ENCODE data around the gene CYBC1.
"Not testable (repeated sequence)": the region's sequence is repeated elsewhere in the genome, so short reads cannot be mapped to it uniquely, and the experiment has no call there.

The CYBC1 gene

DNA sequence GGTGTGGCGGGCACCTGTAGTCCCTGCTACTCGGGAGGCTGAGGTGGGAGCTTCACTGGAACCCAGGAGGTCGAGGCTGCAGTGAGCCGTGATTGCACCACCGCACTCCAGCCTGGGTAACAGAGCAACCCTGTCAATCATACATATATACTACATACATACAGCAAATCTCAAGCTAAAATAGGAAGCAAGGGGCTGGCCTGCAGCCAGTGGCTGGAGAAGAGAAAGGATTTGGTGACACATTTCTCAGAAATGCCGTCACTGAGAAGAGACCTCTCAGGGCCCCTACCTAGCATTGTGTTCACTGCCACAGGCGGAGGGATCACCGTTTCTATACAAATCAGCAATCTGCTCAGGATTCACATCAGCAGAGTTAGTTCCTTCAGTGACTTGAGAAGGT is 24.9 kb upstream of the CYBC1 start:
- FAIRE-seq = no peak

DNA sequence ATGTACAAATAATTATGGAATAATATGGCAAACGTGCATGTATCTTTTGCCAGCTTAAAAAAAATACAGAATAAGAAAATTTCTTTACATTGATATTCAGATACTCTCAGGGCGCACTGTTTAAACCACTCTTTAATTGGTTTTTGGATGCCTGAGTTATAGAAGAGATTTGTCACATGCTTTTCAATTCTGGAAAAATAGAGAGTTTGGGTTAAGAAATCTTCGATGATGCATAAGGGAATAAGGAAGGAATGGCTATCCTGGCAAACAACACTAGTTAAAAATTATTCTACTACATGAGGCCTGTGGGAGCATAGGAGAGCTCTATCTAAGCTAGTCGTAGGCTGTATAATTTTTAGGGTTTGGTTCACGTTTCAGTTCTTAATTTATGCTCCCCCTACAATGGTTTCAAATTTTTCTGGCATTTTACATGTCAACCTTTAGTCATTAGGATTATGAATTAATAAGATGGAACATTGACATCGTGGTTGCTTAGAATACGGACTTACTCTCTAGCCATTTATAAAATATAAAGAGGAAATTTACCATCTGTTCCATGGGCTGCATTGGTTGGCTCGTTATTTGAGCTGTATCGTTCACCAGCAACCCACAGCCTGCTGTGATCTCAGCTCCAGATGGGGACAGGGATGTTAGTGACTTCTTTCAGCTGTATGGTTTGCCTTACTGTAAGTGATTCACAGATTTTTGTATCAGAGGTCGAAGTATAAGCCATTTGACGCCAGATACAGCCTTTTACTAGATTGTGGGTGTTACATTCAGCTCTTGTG is 23.9 kb upstream of the CYBC1 start:
- FAIRE-seq = no peak

DNA sequence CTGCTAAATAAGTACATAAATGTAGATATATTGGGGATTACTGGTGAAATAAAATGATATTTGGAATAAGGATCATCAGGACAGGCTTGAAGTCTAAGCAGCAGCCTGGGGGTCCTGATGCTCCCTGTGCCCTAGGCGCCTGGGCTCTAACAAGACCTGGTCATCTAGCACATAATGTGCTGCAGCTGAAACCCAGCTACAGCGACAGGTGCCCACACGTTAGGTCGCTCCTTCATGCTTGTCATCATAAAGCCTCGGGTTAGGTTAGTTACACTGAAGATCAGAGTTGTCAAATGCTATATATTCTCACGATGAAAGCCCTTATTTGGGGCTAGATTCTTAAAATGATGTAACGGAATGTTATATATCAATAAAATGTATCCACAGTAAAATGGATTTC is 19.5 kb upstream of the CYBC1 start:
- no peak for FAIRE-seq

DNA sequence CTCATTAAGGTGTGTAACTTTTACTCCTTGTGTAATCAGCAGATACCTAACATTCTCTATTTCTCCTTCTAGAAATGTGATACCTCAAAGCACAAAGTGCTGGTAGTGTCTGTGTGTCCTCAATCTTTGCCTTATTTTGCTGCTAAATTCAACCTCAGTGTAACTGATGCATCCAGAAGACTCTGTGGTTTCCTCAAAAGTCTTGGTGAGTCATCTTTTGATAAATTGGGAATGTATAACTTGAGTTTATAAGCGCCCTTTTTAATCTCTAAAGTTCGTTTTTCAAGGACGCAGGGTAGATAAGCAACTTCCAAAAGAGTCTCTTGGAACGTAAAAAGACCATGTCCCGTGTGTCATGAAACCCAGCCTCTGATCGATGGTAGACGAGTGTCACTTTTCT is 18.1 kb upstream of the CYBC1 start:
- FAIRE-seq = no peak

DNA sequence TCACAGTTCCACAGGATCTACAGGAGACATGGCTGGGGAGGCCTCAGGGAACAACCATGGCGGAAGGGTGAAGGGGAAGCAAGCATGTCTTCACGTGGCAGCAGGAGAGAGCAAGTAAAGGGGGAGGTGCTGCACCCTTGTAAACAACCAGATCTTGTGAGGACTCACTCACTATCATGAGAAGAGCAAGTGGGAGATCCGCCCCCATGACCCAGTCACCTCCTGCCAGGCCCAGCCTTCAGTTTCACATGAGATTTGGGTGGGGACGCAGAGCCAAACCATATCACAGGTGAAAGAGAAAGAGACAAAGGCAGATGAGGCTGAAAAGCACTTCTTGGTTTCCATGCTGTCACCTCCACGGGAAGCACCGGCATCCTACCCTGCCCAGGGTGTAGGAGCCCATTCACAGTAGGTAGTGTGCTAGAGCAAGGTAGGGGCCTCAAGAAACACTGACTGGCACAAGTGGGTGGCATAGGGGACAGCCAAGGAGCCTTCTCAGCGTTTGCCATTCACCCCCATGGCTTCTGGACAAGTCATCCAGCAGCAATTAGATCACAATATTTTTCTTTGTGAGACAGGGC is 14.6 kb upstream of the CYBC1 start:
- FAIRE-seq = no peak

DNA sequence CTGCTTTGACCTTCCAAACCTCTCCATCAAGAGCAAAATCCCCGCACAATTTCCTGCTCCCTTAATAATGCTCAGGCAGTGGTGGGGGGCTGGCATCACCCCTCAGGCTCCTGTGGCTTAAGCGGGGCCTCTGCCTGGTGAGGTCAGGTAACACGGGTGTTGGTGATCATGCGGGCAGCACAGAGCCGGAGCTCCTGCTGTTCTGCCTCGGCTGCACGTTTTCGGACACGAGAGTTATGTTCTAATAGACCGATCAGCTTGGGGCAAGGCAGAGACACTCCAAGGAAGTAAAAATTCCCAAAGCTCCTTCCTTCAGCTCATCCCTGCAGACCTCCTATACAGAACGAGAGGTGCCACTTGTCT is 14.0 kb upstream of the CYBC1 start:
- FAIRE-seq = no peak

DNA sequence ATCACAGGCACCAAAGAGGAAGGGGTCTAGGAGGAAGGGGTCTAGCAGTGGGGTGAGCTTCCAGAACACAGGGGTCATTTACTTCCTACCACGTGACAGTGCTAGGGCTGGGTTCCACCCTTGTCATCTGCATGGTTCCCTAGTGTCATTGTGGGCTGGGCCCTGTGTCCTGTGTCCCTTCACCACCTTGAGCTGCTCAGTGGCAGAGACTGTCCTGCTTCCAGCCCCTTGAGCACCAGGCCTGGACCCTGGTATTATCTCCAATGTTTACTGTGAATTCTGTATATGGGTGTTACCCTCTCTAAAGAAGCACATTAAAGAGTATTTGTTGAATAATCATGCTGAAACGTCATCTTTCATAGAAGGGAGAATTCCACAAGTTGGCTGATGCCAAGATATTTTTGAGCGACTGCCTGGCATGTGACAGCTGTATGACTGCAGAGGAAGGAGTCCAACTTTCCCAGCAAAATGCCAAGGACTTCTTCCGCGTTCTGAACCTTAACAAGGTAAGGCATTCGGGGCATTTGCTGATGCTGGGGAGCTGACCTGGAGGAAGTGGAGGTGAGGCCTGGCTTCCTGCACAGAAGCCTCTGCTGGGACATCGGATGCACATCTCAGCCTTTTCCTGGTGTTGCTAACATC is 13.5 kb upstream of the CYBC1 start:
- no peak for FAIRE-seq

DNA sequence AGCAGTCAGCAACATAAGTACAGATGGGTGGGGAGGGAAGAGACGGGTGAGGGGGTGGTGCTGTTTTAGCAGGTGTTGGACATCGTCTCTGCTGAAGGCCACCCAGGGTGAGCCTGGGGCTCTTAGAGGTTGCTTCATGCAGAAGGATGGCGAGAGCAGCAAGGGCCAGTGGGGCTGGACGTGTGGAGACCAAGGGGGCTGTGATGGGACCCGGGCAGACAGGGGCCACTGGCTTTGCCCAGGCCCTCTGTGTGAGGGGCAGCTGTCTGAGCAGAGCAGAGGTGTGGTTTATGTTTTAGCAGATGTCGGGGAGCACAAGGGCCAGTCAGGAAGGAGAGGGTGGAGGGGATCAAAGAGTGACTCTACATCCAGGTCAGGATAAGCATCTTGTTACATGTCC is 12.8 kb upstream of the CYBC1 start:
- no peak for FAIRE-seq

DNA sequence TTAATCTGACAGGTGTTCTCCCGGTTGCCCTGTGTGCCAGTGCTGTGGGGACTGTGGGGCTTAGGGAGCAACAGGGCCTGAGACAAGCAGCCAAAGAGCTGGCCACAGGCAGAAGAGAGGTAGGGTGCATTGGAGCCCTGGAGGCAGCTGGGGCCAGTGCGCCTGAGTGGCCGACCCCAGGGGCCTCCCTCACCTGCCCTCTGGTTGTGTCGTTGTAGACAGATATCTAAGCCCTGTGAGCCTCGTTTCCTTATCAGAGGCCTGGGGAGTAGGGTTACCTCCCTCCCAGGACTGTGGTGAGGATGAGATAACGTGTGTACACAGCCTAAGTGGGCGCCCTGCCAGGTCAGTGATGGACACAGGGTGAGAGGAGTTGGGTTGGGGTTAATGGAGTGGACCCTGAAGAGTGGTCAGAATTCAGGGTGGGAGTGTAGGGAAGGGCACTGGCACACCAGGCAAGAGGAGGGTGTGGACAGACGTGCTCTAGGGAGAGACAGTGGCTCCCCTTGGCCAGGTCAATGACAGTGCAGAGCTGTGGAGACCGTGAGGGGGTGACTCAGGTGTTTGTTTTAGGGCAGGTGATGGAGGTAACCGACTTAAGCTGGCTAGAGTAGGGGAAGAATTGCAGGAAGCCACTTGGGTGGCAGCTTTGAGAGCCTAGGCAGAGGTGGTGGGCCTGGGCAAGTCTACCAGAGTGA is 11.4 kb upstream of the CYBC1 start:
- no peak for FAIRE-seq

DNA sequence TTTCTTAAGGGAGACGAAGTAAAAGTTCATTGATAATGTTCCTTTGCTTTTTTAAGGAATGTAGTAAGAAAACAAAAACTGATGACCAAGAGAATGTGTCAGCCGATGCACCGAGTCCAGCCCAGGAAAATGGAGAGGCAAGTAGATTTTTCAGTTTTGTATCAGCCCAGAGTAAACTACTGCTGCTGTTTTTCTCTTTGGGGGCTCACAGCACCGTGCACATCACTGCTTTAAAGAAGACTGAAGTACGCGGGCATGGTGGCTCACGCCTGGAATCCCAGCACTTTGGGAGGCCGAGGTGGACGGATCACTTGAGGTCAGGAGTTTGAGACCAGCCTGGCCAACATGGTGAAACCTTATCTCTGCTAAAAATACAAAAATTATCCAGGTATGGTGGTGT is 9.4 kb upstream of the CYBC1 start:
- FAIRE-seq = not testable (repeated sequence)

DNA sequence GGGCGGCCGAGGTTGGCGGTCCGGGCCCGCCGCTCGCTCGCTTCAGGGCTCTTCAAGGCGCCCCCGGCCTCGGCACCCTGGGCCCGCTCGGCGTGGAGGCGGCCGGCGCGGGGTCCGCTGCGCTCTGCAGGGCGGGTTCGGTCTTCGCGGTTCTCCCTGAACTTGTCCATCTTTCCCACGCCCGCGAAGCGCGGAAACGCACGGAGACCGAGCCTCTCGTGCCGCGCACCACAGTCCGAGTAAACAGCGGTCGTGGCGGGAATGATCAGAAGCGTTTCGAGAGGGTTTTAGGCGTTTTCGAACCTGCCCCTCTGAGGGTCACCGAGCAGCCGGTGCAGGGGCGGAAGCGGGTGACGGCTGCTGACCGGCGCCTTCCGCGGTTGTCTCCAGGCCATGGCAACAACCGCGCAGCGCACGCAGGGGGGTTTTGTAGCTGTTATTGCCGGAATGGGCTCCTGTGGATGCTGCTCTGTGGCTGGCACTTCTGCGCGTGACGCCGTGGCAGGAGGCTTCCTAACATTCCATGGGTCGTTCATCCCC is 8.4 kb upstream of the CYBC1 start:
- FAIRE-seq = no peak

DNA sequence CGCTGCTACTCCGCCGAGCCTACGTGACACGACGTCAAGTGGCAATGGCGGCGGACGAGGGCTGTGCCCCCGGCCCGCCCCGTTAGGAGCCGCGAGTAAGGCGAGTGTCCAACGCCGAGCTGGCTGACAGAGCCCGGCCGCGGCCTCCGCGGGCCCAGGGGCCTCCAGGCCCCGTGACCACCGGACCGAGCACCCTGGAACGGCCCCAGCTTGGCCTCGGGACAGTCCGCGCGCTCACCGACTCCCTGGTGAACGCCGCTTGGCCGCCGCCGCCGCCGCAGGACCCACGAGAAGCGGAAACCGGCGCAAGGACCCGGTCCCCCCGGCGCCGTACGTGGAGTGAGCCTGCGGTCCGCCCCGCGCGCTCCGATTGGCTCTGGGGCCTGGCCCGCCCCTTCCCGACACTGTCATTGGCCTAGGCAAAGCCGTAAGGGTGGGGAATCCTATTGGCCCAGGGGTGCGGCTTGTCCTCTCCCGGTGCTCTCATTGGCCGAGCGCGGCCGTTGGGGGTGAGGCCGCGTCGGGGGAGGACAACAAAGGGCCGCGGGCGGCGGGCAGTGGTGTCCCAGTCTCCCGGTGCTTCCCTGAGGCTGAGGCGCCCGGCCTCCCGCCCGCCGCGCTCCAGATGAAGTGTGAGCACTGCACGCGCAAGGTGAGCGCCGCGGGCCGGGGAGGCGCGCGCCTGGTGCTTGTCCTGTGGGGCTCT is 7.8 kb upstream of the CYBC1 start, which contains the start of gene NARF:
Gene NARF (plus strand): TSS at position 563 of the 706 bp plus-strand sequence. CDS start 63 bp downstream, at position 626.
- FAIRE-seq = peak; percentile 17

DNA sequence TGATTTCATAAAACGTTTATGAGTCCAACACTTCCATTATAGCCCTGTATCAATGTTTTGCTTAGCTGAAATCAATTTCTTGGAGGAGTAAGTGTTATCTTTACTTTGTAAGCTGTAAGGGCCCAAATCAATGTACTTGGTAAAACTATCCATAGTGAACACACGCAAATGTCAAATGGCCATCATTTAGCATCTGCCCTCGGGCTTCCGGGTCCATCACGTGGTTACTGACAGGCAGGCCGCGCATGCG is 7.3 kb upstream of the CYBC1 start:
- no peak for FAIRE-seq

DNA sequence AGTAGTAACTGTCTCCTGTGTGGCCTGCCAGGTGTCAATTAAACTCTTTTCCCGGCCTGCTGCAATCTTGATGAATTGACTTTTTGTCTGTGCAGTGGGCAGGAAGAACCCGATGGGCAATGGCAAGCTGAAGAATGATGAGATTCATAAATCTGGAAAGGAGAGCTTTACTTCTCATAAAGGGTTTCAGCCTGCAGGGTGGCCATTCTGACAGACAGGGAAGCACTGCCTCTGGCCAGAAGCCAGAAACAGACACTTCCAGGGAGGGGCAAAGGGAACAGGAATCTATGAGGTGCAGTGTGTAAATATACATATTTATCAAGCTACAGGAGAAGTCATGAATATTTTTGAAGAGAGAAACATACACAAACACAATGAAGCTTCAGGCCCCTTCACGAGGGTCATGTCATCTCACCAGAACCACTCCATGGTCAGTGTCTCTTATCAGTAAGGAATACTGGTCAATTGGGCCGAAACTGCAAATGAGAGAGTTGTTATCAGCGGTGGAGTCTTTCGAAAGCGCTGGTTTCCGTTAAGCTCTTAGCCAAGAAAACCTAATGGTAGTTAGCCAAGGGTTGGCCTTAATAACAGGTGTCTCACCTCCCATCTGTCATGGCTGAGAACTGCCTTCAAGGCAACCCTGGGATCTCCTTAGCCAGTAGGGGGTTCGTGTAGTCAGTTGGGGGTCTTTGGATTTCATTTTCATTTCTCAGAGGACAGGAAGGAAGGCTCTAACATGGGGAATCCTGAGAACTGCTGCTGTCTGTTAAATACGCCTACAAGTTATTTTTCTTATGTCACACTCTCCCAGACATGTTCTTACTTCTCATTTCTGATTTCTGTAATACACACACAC is 6.7 kb upstream of the CYBC1 start:
- FAIRE-seq = no peak

DNA sequence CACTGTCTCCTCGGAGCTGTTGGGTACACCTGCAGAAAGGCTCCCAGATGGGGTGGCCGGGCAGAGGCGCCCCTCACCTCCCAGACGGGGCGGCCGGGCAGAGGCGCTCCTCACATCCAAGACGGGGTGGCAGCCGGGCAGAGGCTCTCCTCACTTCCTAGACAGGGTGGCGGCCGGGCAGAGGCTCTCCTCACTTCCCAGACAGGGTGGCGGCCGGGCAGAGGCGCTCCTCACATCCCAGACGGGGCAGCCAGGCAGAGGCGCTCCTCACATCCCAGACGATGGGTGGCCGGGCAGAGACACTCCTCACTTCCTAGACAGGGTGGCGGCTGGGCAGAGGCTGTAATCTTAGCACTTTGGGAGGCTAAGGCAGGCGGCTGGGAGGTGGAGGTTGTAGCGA is 3.2 kb upstream of the CYBC1 start:
- not testable (repeated sequence) for FAIRE-seq

DNA sequence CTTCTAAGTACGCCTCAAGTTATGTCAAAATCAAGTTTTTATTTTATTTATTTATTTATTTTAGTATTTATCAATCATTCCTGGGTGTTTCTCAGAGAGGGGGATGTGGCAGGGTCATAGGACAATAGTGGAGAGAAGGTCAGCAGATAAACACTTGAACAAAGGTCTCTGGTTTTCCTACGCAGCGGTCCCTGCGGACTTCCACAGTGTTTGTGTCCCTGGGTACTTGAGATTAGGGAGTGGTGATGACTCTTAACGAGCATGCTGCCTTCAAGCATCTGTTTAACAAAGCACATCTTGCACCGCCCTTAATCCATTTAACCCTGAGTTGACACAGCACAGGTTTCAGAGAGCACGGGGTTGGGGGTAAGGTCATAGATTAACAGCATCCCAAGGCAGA is 2.6 kb upstream of the CYBC1 start:
- FAIRE-seq = not testable (repeated sequence)

DNA sequence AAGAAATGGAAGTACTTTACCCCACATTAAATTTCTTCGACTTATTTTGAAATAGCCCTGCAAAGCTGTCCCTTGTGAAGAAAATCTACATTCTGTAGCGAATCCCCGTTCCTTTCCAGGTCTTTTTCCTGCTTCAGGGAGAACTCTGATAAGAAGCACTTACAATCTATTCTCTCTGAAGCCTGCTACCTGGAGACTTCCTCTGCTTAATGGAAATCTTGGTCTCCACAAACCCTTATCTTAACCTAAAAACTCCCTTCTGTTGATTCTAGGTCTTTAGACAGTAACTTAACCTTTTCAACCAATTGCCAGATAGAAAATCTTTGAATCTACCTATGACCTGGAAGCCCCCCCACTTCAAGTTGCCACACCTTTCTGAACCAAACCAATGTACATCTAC is 1.6 kb upstream of the CYBC1 start:
- no peak for FAIRE-seq

DNA sequence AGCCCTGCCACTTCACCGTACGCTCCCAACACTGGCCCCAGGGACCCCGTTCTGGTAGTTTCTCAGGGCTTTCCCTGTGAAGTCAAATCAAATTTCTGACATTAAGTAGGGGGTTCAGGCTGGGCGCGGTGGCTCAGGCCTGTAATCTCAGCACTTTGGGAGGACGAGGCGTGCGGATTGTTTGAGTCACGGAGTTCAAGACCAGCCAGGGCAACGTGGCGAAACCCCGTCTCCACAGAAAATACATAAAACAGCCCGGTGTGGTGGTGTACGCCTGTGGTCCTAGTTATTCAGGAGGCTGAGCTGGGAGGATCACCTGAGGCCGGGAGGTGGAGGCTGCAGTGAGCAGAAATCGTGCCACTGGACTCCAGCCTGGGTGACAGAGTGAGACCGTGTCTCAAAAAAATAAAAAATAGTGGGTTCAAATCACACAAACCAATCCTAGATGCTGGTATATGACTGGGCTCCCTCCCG is 632 bp downstream of the CYBC1 start:
- no peak for FAIRE-seq

DNA sequence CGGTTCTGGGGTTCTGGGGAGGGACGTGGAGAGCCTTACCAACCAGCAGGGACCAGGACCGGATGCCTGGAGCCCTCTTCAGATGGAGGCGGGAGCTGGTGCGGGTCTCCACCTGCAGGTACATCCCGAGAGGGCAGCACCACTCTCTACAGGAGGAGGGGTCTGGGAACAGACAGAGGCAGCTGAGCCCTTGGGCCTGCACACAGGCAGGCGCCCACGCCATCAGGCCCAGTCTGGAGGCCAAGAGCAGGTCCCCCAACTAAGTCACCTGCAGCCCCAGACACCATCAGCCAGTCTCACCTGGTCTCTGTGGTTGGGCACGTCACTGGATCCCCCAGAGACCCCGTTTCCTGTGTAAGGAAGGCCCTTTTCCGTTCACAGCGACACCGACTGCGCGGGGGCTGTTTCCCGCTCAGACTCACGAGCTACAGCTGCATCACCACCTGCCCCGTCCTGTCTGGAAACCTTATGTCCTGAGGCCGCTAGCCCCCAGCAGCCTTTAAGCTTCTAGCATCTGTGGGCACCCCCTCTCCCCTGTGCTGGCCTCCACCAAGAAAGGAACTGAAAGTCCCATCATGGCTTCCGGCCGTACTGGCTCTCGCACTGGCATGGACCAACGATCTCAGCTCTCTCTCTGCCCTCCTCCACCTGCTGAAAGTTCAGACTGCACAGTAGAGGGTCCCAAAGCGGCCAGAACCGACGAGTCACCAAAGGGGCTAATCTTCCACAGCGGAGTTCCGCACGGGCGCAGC is 1.2 kb downstream of the CYBC1 start:
- no peak for FAIRE-seq

DNA sequence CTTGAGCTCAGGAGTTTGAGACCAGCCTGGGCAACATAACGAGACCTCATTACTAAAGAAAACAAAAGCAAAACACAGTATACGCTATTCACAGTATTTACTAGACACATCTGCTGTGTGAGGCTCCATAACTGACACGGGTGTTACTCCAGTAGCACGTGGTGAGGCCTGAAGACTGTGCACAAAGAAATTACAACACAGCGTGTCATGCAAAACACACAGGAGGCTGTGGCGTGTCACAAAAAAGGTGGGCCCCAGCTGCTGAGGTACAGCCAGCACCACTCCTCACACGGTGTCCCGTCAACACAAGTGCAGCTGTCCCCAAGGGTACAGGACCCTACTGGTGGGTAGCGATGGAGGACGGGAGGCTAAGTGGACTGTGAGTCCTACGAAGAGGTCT is 2.7 kb downstream of the CYBC1 start:
- no peak for FAIRE-seq

DNA sequence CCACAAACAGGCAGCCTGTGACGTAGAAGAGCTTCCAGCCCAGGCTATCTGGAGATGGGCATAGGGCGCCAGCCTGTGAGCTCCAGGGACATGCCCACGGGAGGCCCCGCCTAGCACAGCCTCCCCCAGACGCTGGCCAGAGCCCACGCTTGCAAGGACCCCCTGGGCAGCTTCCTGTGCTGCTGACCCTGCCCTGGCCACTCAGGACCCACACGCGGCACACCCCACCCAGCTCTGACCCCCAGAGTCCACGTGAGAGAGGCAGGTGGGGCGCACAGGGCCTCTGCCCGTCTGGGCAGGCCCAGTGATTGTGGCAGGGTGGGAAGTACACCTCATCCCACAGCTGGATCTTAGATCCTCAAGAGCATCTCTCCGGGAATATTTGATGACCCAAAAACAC is 3.9 kb downstream of the CYBC1 start:
- no peak for FAIRE-seq

All from TTC549 (cell line).